HepG2 (cell line): ENCODE data around the gene ACYP2. TPM values are rescaled to one million over a fixed set of nuclear protein-coding genes. Genes with fewer than 3 reads are reported as not detected.

Experiments
- ATF1 ChIP-seq: IDR thresholded peaks from 2 replicates; pipeline ENCODE4 v1.6.1; 2016; ENCODE audit warnings: mild to moderate bottlenecking, control low read depth
- ATF3 ChIP-seq: sonication (generic); formaldehyde crosslinking; IDR thresholded peaks from 2 replicates; pipeline ENCODE4 v1.4.0; 2020; ENCODE audit warnings: missing genetic modification reagents
- BHLHE40 ChIP-seq: IDR thresholded peaks from 2 replicates; pipeline ENCODE4 v1.6.1; 2011; ENCODE audit warnings: low read length, improper control_type of control experiment
- CHD4 ChIP-seq: fragments of 200-600 bp; sonication (generic); IDR thresholded peaks from 2 replicates; pipeline ENCODE4 v1.7.0; 2017; ENCODE audit warnings: mild to moderate bottlenecking, low read length, borderline replicate concordance
- ETV5 ChIP-seq: IDR thresholded peaks from 2 replicates; pipeline ENCODE4 v1.6.1; 2018; ENCODE audit warnings: missing biosample characterization, missing genetic modification reagents, inconsistent platforms, borderline replicate concordance
- HNRNPL ChIP-seq: fragments of 200-400 bp; formaldehyde crosslinking; IDR thresholded peaks from 2 replicates; pipeline ENCODE4 v1.6.1; 2017; ENCODE audit warnings: mild to moderate bottlenecking, low read depth, low read length
- MLXIP ChIP-seq: sonication (generic); formaldehyde crosslinking; IDR thresholded peaks from 2 replicates; pipeline ENCODE4 v1.9.0; 2021; ENCODE audit warnings: missing genetic modification reagents, borderline replicate concordance
- PHB2 ChIP-seq: fragments of 450-650 bp; IDR thresholded peaks from 2 replicates; pipeline ENCODE4 v1.6.1; 2018; ENCODE audit not compliant: partially characterized antibody
- STAG1 ChIP-seq: sonication (generic); formaldehyde crosslinking; IDR thresholded peaks from 2 replicates; pipeline ENCODE4 v1.4.0; 2020; ENCODE audit warnings: missing genetic modification reagents
- TCF7L2 ChIP-seq: IDR thresholded peaks from 2 replicates; pipeline ENCODE4 v1.6.1; 2011; ENCODE audit warnings: mild to moderate bottlenecking, low read depth, low read length, moderate library complexity
- ZBTB21 ChIP-seq: sonication (generic); formaldehyde crosslinking; IDR thresholded peaks from 2 replicates; pipeline ENCODE4 v1.4.0; 2020; ENCODE audit warnings: missing genetic modification reagents
- ZBTB26 ChIP-seq: IDR thresholded peaks from 2 replicates; pipeline ENCODE4 v1.6.1; 2016; ENCODE audit warnings: missing compliant biosample characterization, missing genetic modification reagents, borderline replicate concordance
- ZBTB3 ChIP-seq: sonication (generic); formaldehyde crosslinking; IDR thresholded peaks from 2 replicates; pipeline ENCODE4 v1.4.0; 2020; ENCODE audit warnings: low read depth, mild to moderate bottlenecking, moderate library complexity, missing genetic modification reagents, borderline replicate concordance
- ZFP1 ChIP-seq: IDR thresholded peaks from 2 replicates; pipeline ENCODE4 v1.6.1; 2016
- ZFP90 ChIP-seq: sonication (generic); formaldehyde crosslinking; IDR thresholded peaks from 2 replicates; pipeline ENCODE4 v1.8.0; 2022; ENCODE audit warnings: missing genetic modification reagents, mild to moderate bottlenecking, inconsistent platforms, borderline replicate concordance
- ZMYM3 ChIP-seq: sonication (generic); formaldehyde crosslinking; IDR thresholded peaks from 2 replicates; pipeline ENCODE4 v1.5.1; 2020; ENCODE audit warnings: mild to moderate bottlenecking, missing genetic modification reagents
- ZNF740 ChIP-seq: sonication (generic); formaldehyde crosslinking; IDR thresholded peaks from 2 replicates; pipeline ENCODE4 v1.4.0; 2020; ENCODE audit warnings: missing genetic modification reagents
- ZNF761 ChIP-seq: sonication (generic); formaldehyde crosslinking; conservative IDR thresholded peaks from 2 replicates; pipeline ENCODE4 v1.4.0; 2020; ENCODE audit warnings: mild to moderate bottlenecking, missing genetic modification reagents
- polyA plus RNA-seq, 8 experiments: library from polyadenylated mRNA; depleted of rRNA in 3 of 8; stranded (reverse) in 7 of 8; unstranded in 1 of 8; fragments of >200 nt; fragmentation: Illumina TruSeq in 4 of 8; extraction: Trizol in 4 of 8; gene quantifications; 2 replicates each; pipeline versions ENCODE4 v1.2.1 to v1.2.3, GENCODE V29; 2011 to 2016; ENCODE audit warnings: low read depth in 4 of 8, missing spikeins in 1 of 8, mixed read lengths in 1 of 8; ENCODE audit not compliant: insufficient read depth in 1 of 8
- total RNA-seq, 5 experiments: library from RNA; depleted of rRNA; stranded (reverse); fragments of >200 nt; fragmentation: Illumina TruSeq; extraction: Trizol; gene quantifications; 2 replicates each; pipeline ENCODE4 v1.2.3, GENCODE V29; 2016; ENCODE audit warnings: low read depth in 1 of 5
- TF ChIP-seq, protein P1 (sequence below): sonication (generic); formaldehyde crosslinking; IDR thresholded peaks from 2 replicates; pipeline ENCODE4 v1.8.1; 2023; ENCODE audit warnings: mild to moderate bottlenecking, inconsistent platforms, moderate library complexity, missing genetic modification reagents, borderline replicate concordance
- TF ChIP-seq, protein P2 (sequence below): sonication (generic); formaldehyde crosslinking; IDR thresholded peaks from 2 replicates; pipeline ENCODE4 v1.9.0; 2021; ENCODE audit warnings: missing genetic modification reagents, mild to moderate bottlenecking, borderline replicate concordance
- TF ChIP-seq, protein P3 (sequence below): IDR thresholded peaks from 2 replicates; pipeline ENCODE4 v1.6.1; 2016; ENCODE audit warnings: mild to moderate bottlenecking, missing biosample characterization, missing genetic modification reagents

ACYP2 gene
- total and polyA plus RNA-seq, 2 of the 13 experiments (the other 11 are each of a cell fraction or from before 2014, with no cell fraction given), result 12.3 to 12.7 TPM

DNA sequence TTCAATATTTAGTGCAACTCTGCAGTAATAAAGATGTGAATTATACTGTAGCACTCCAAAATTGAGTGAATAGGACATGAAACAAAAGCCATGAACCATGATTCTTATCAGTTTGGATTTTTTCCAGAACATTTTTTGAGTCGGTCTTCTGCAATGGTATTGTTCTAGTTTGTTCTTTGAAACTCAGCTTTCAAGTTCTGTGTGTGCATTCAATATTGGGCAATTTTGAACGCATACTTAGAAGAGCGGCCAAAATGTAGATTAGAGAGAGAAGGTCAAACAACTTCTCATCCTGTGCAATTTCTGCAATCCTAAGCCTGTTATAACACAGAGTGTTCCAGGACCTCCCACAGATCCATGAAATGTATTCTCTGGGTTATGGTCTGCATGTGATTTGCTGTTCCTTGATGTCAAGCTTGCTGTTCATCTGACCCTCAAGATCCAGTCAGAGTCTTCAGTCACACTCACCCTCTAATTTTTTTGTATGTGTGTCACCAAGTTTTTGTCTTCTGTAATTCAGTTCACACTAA, 92.3 kb downstream of the ACYP2 start (continued):
- peak; percentile 84 for TF ChIP-seq ZBTB26 (CRISPR knock-in tag)
- TF ChIP-seq, protein P1, sequence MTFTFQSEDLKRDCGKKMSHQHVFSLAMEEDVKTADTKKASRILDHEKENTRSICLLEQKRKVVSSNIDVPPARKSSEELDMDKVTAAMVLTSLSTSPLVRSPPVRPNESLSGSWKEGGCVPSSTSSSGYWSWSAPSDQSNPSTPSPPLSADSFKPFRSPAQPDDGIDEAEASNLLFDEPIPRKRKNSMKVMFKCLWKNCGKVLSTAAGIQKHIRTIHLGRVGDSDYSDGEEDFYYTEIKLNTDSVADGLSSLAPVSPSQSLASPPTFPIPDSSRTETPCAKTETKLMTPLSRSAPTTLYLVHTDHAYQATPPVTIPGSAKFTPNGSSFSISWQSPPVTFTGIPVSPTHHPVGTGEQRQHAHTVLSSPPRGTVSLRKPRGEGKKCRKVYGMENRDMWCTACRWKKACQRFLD (CRISPR knock-in tag), result no peak
- peak; percentile 20 for TF ChIP-seq STAG1
- peak; percentile 78 for TF ChIP-seq ATF1 (CRISPR knock-in tag)
- TF ChIP-seq, protein P2, sequence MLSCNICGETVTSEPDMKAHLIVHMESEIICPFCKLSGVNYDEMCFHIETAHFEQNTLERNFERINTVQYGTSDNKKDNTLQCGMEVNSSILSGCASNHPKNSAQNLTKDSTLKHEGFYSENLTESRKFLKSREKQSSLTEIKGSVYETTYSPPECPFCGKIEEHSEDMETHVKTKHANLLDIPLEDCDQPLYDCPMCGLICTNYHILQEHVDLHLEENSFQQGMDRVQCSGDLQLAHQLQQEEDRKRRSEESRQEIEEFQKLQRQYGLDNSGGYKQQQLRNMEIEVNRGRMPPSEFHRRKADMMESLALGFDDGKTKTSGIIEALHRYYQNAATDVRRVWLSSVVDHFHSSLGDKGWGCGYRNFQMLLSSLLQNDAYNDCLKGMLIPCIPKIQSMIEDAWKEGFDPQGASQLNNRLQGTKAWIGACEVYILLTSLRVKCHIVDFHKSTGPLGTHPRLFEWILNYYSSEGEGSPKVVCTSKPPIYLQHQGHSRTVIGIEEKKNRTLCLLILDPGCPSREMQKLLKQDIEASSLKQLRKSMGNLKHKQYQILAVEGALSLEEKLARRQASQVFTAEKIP (CRISPR knock-in tag), result no peak
- TF ChIP-seq TCF7L2, result peak; percentile 89
- 0 out of 2 replicates have a peak, but pooled peaks have one; percentile 46 for TF ChIP-seq ATF3 (CRISPR knock-in tag)
- TF ChIP-seq ZNF740 (CRISPR knock-in tag), result no peak
- peak; percentile 73; the same call in 1 of the 2 replicates for TF ChIP-seq ZMYM3
- TF ChIP-seq MLXIP (CRISPR knock-in tag), result no peak
- peak; percentile 83; the same call in 1 of the 2 replicates for TF ChIP-seq ZFP1 (CRISPR knock-in tag)
- no peak for TF ChIP-seq ZBTB21 (CRISPR knock-in tag)
- TF ChIP-seq ZBTB3 (CRISPR knock-in tag), result no peak
- peak; percentile 41; the same call in 1 of the 2 replicates for TF ChIP-seq BHLHE40
- TF ChIP-seq ZNF761 (CRISPR knock-in tag), result no peak
- TF ChIP-seq, protein P3, sequence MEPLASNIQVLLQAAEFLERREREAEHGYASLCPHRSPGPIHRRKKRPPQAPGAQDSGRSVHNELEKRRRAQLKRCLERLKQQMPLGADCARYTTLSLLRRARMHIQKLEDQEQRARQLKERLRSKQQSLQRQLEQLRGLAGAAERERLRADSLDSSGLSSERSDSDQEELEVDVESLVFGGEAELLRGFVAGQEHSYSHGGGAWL (CRISPR knock-in tag), result no peak
- peak; percentile 82 for TF ChIP-seq ETV5 (CRISPR knock-in tag)
- no peak for TF ChIP-seq HNRNPL
- peak; percentile 79; the same call in 1 of the 2 replicates for TF ChIP-seq CHD4
- no peak for TF ChIP-seq PHB2
- no peak; the same call in 1 of the 2 replicates for TF ChIP-seq ZFP90 (CRISPR knock-in tag)
